Tibial nerve (tissue), 4 donors: ENCODE measurements around the gene ALPP.

ENCODE experiments used
- EP300 ChIP-seq, 2 donors: sonication (generic); formaldehyde crosslinking; IDR thresholded peaks; one replicate each; pipeline ENCODE4 v1.6.1; 2017; ENCODE audit warnings: antibody characterized with exemption in 2 of 2, mild to moderate bottlenecking in 1 of 2
- POLR2A ChIP-seq, 2 donors: fragments of 450-650 bp; IDR thresholded peaks; one replicate each; pipeline ENCODE4 v1.6.1; 2017; ENCODE audit warnings: antibody characterized with exemption in 2 of 2, mild to moderate bottlenecking in 2 of 2, moderate library complexity in 2 of 2
- TF ChIP-seq, protein P1 (sequence below), 5 experiments: fragments of 200-600 bp in 3 of 5; fragments of 450-650 bp in 2 of 5; sonication (generic) in 3 of 5; IDR thresholded peaks; one replicate each; pipeline ENCODE4 v1.5.1; 2016 to 2019; ENCODE audit warnings: antibody characterized with exemption in 5 of 5, mild to moderate bottlenecking in 3 of 5, moderate library complexity in 2 of 5

DNA sequence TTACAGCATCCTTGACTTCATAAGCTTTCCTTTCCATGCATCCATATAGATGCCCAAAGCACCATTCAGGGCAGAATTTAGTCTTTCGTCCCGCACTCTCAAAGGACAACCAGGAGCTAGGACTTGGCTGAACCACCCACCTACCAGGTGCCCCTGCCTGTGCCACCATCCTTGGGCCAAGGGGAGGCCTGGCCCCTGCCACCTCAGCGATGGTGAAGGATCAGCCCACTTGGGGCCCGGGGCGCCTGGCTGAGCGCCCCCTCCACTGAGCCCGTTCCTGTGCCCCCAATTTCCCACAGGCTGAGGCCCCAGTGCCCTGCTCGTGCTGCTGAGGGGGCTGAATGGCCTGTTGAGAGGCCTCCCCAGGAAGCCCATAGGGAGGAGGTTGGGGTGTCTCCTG is 33.3 kb upstream of the ALPP start:
- TF ChIP-seq, protein P1, sequence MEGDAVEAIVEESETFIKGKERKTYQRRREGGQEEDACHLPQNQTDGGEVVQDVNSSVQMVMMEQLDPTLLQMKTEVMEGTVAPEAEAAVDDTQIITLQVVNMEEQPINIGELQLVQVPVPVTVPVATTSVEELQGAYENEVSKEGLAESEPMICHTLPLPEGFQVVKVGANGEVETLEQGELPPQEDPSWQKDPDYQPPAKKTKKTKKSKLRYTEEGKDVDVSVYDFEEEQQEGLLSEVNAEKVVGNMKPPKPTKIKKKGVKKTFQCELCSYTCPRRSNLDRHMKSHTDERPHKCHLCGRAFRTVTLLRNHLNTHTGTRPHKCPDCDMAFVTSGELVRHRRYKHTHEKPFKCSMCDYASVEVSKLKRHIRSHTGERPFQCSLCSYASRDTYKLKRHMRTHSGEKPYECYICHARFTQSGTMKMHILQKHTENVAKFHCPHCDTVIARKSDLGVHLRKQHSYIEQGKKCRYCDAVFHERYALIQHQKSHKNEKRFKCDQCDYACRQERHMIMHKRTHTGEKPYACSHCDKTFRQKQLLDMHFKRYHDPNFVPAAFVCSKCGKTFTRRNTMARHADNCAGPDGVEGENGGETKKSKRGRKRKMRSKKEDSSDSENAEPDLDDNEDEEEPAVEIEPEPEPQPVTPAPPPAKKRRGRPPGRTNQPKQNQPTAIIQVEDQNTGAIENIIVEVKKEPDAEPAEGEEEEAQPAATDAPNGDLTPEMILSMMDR (IDR thresholded peaks at IDR 0.05) = no peak
- TF ChIP-seq POLR2A (IDR thresholded peaks at IDR 0.05) (no peak), EP300 (IDR thresholded peaks at IDR 0.05) (no peak)
